HG02571 (cell line): ENCODE measurements around the gene RAB8A.
"Not testable (repeated sequence)": the region's sequence is repeated elsewhere in the genome, so short reads cannot be mapped to it uniquely, and the experiment has no call there.

ENCODE experiments used
- ATAC-seq: cut with Tn5 transposase; IDR thresholded peaks from one replicate; pipeline ENCODE4 v1.9.1; 2021; ENCODE audit warnings: mild to moderate bottlenecking, moderate library complexity; ENCODE audit not compliant: unreplicated experiment

Gene RAB8A

GRCh38 chr19:16077984-16078758 lies 33.5 kb upstream of the RAB8A start:
- no peak for ATAC-seq

GRCh38 chr19:16078759-16079707 lies 32.7 kb upstream of the RAB8A start:
- no peak for ATAC-seq

- no peak for ATAC-seq
These were observed 27.5 kb upstream of the RAB8A start for GRCh38 chr19:16084067-16084685.

- ATAC-seq = no peak
These were observed 26.6 kb upstream of the RAB8A start for GRCh38 chr19:16085115-16085514.

- not testable (repeated sequence) for ATAC-seq
These were observed 24.3 kb upstream of the RAB8A start for GRCh38 chr19:16087404-16087803.

- ATAC-seq = no peak
These were observed 23.7 kb upstream of the RAB8A start for GRCh38 chr19:16087940-16088339.

GRCh38 chr19:16088351-16089009 lies 23.2 kb upstream of the RAB8A start:
- ATAC-seq = no peak

GRCh38 chr19:16089010-16089846 lies 22.5 kb upstream of the RAB8A start:
- no peak for ATAC-seq

GRCh38 chr19:16091546-16092475 lies 19.9 kb upstream of the RAB8A start:
- no peak for ATAC-seq

GRCh38 chr19:16094360-16095070 lies 17.2 kb upstream of the RAB8A start:
- ATAC-seq = no peak

GRCh38 chr19:16095071-16095571 lies 16.6 kb upstream of the RAB8A start:
- ATAC-seq = no peak

- ATAC-seq = no peak
These were observed 15.3 kb upstream of the RAB8A start for GRCh38 chr19:16096280-16096855.

- ATAC-seq = no peak
These were observed 13.3 kb upstream of the RAB8A start for GRCh38 chr19:16098416-16098768.

- no peak for ATAC-seq
These were observed 12.9 kb upstream of the RAB8A start for GRCh38 chr19:16098821-16099220.

- ATAC-seq = not testable (repeated sequence)
These were observed 12.2 kb upstream of the RAB8A start for GRCh38 chr19:16099314-16099965.

GRCh38 chr19:16100524-16100923 lies 11.2 kb upstream of the RAB8A start:
- no peak for ATAC-seq

GRCh38 chr19:16104722-16105121 lies 7.0 kb upstream of the RAB8A start:
- ATAC-seq = no peak
